IMR-90 (cell line): ENCODE data around the gene TUBA8.

Source experiments
- CTCF ChIP-seq: conservative IDR thresholded peaks from 2 replicates; pipeline ENCODE4 v1.5.1; 2012; ENCODE audit warnings: mild to moderate bottlenecking, low read depth, low read length, improper control_type of control experiment
- FOS ChIP-seq: fragments of 150-350 bp; IDR thresholded peaks from 2 replicates; pipeline ENCODE4 v1.6.1; 2016; ENCODE audit warnings: low read depth, low read length
- MXI1 ChIP-seq: IDR thresholded peaks from 2 replicates; pipeline ENCODE4 v1.6.1; 2012; ENCODE audit warnings: low read depth, mild to moderate bottlenecking, low read length, moderate library complexity, borderline replicate concordance
- NFE2L2 ChIP-seq: fragments of 150-350 bp; IDR thresholded peaks from 2 replicates; pipeline ENCODE4 v1.6.1; 2016; ENCODE audit warnings: low read depth, mild to moderate bottlenecking, low read length
- POLR2A ChIP-seq: IDR thresholded peaks from 2 replicates; pipeline ENCODE4 v1.6.1; 2012; ENCODE audit warnings: mild to moderate bottlenecking, low read depth, low read length
- RAD21 ChIP-seq: IDR thresholded peaks from 2 replicates; pipeline ENCODE4 v1.6.1; 2012; ENCODE audit warnings: low read length, improper control_type of control experiment

- TF ChIP-seq POLR2A = no peak
- no peak for TF ChIP-seq FOS
- TF ChIP-seq CTCF = no peak
- TF ChIP-seq MXI1 = no peak
- no peak for TF ChIP-seq RAD21
- TF ChIP-seq NFE2L2 = no peak
Measured at GRCh38 chr22:18114495-18114894, 3.9 kb downstream of the TUBA8 start.
